Ovary (tissue), 9 donors: ENCODE results near the gene PKP3. TPM values are rescaled to one million over a fixed set of nuclear protein-coding genes. Genes with fewer than 3 reads are reported as not detected.
A peak's percentile ranks its signal among the peaks of the same experiment; 100 is the strongest.

ENCODE experiments used
- DNase-seq, 5 donors: peaks; one replicate each; pipeline ENCODE4 v3.0.0-alpha.2; 2019 to 2020
- H3K27ac ChIP-seq, 2 donors: fragments of 200-600 bp; one replicate each; pipeline versions ENCODE4 v1.5.1 to v1.8.0; 2019 to 2022
- H3K27me3 ChIP-seq: fragments of 200-600 bp; one replicate; pipeline ENCODE4 v1.8.0; 2022
- H3K36me3 ChIP-seq: fragments of 200-600 bp; sonication (generic); one replicate; pipeline ENCODE4 v1.5.1; 2019
- H3K4me1 ChIP-seq: one replicate; pipeline ENCODE4 v1.8.1; 2013; ENCODE audit warnings: mild to moderate bottlenecking, moderate library complexity; ENCODE audit not compliant: insufficient read depth
- H3K4me3 ChIP-seq: fragments of 200-600 bp; sonication (generic); one replicate; pipeline ENCODE4 v1.5.1; 2017
- H3K9me3 ChIP-seq, 2 donors: fragments of 200-600 bp in 1 of 2; sonication (generic) in 1 of 2; one replicate each; pipeline versions ENCODE4 v1.5.1 to v1.8.1; 2013 to 2019; ENCODE audit warnings: mild to moderate bottlenecking in 1 of 2, moderate library complexity in 1 of 2
- EP300 ChIP-seq: sonication (generic); formaldehyde crosslinking; IDR thresholded peaks from one replicate; pipeline ENCODE4 v1.6.1; 2017; ENCODE audit warnings: antibody characterized with exemption
- POLR2A ChIP-seq: fragments of 450-650 bp; IDR thresholded peaks from one replicate; pipeline ENCODE4 v1.6.1; 2017; ENCODE audit warnings: antibody characterized with exemption, mild to moderate bottlenecking, moderate library complexity
- WGBS, 3 donors: extraction: QIAGEN DNeasy Blood & Tissue Kit in 1 of 3; methylation state at CpG; one replicate each; pipeline versions ENCODE4 v1.1.5 to v1.1.7; 2013 to 2017; 5-methylcytosine and 5-hydroxymethylcytosine counted together
- intact Hi-C, 4 donors: fragments of 100-400 bp; cut with DNase I; formaldehyde crosslinking; loops; one replicate each; pipeline versions ENCODE4 v1.11.0 to v1.15.1; 2022 to 2023
- polyA plus RNA-seq, 2 donors: library from polyadenylated mRNA; stranded (reverse); fragments of 200-250 nt in 1 of 2; fragments of 350-450 nt in 1 of 2; fragmentation: Illumina TruSeq in 1 of 2; extraction: RNeasy Lipid Tissue Mini Kit (QIAGEN cat#74804) in 1 of 2; gene quantifications; one replicate each; pipeline ENCODE4 v1.2.3, GENCODE V29; 2013 to 2014
- total RNA-seq, 7 donors: library from RNA; depleted of rRNA in 2 of 7; stranded (reverse); fragments of >200 nt in 2 of 7; fragmentation: NEBNext Ultra II Directional in 3 of 7; extraction: Animal tissue kit (Norgen Biotek cat#: 25700) in 3 of 7; gene quantifications; one replicate each; pipeline versions ENCODE4 v1.1.0 to v1.2.4, GENCODE V29; 2016 to 2023
- TF ChIP-seq, protein P1 (sequence below), 3 donors: fragments of 450-650 bp in 2 of 3; fragments of 200-600 bp in 1 of 3; IDR thresholded peaks; one replicate each; pipeline versions ENCODE4 v1.5.1 to v1.8.0; 2016 to 2022; ENCODE audit warnings: antibody characterized with exemption in 3 of 3, mild to moderate bottlenecking in 1 of 3
- donor health status: DM: no; HTN: no; CAD: no; lungs with moderate emphysema.
- donor health status: DM: no; HTN: no; CAD: no.
- donor health status: Bipolar disorder and iron deficiency.
- donor health status: DM: yes; HTN: yes; CAD: no.
- donor health status: DM: no; HTN: no; CAD: no.
- donor health status: DM: yes; HTN: yes; CAD: no.

PKP3 gene
- total and polyA plus RNA-seq, 9 donors = 0.21 to 56.8 (median 3.0) TPM; not detected in 1

- H3K27ac ChIP-seq = no peak overlapping the region
- H3K27me3 ChIP-seq = no peaks in the 10 kb centered on the region
- no peak for DNase-seq
- intact Hi-C loops = no loop called here
- 63 to 70% (median 67%) methylated on average over 25 of the region's 25 CpGs for WGBS, 3 donors
- H3K4me1 ChIP-seq = no peaks in the 10 kb centered on the region
- no peak overlapping the region for H3K4me3 ChIP-seq
- TF ChIP-seq EP300 (no peak), POLR2A (no peak)
- TF ChIP-seq, protein P1, sequence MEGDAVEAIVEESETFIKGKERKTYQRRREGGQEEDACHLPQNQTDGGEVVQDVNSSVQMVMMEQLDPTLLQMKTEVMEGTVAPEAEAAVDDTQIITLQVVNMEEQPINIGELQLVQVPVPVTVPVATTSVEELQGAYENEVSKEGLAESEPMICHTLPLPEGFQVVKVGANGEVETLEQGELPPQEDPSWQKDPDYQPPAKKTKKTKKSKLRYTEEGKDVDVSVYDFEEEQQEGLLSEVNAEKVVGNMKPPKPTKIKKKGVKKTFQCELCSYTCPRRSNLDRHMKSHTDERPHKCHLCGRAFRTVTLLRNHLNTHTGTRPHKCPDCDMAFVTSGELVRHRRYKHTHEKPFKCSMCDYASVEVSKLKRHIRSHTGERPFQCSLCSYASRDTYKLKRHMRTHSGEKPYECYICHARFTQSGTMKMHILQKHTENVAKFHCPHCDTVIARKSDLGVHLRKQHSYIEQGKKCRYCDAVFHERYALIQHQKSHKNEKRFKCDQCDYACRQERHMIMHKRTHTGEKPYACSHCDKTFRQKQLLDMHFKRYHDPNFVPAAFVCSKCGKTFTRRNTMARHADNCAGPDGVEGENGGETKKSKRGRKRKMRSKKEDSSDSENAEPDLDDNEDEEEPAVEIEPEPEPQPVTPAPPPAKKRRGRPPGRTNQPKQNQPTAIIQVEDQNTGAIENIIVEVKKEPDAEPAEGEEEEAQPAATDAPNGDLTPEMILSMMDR (IDR thresholded peaks at IDR 0.05) = no peak
- H3K9me3 ChIP-seq = no peaks in the 10 kb centered on the region
- H3K36me3 ChIP-seq = no peaks in the 10 kb centered on the region
Observed at GRCh38 chr11:394858-395655, 1.0 kb downstream of the PKP3 start.

DNA sequence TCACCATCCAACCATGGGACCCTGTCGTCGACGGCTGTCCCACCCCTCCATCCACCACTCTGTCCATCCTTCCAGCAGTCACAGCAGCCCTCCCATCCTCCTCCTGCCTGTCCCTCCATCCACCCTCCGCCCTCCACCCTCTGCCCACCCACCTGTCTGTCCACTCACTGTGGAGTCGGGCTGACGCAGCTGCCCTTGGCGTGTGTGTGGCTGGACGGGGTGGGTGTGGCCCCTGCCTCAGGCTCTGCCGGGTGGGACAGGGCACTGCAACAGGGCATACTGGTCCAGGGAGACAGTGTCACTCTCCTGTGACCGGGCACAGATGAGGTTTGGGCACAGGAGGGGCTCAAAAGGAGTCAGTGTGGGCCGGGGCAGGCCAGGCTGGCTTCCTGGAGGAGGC is 1.9 kb downstream of the PKP3 start:
- no peaks in the 10 kb centered on the region for H3K27me3 ChIP-seq
- intact Hi-C loops = no loop called here
- no peaks in the 10 kb centered on the region for H3K36me3 ChIP-seq
- WGBS, 3 donors = 60 to 72% (median 71%) methylated on average over 11 of the region's 11 CpGs
- H3K4me1 ChIP-seq = no peaks in the 10 kb centered on the region
- DNase-seq = no peak
- H3K27ac ChIP-seq = no peak overlapping the region
- TF ChIP-seq POLR2A (no peak), EP300 (no peak)
- TF ChIP-seq, protein P1 (IDR thresholded peaks at IDR 0.05) = no peak
- no peaks in the 10 kb centered on the region for H3K9me3 ChIP-seq
- H3K4me3 ChIP-seq = no peak overlapping the region

- H3K9me3 ChIP-seq = no peaks in the 10 kb centered on the region
- peak overlapping the region; percentile 24 for H3K4me3 ChIP-seq
- no peak overlapping the region for H3K27ac ChIP-seq
- WGBS, 3 donors = 18 to 35% (median 28%) methylated on average over 10 to 23 of the region's 23 CpGs
- intact Hi-C loops = no loop called here
- DNase-seq = no peak
- no peaks in the 10 kb centered on the region for H3K27me3 ChIP-seq
- H3K36me3 ChIP-seq = no peaks in the 10 kb centered on the region
- H3K4me1 ChIP-seq = no peaks in the 10 kb centered on the region
- no peak for TF ChIP-seq EP300
- TF ChIP-seq, protein P1 (IDR thresholded peaks at IDR 0.05) = no peak
- no peak for TF ChIP-seq POLR2A
Observed at GRCh38 chr11:396511-396947, 2.5 kb downstream of the PKP3 start.

GRCh38 chr11:396948-397548 is 3.0 kb downstream of the PKP3 start:
- Histone ChIP-seq H3K4me3 (peak overlapping the region; percentile 24), H3K27me3 (no peaks in the 10 kb centered on the region), H3K4me1 (no peaks in the 10 kb centered on the region), H3K27ac (no peak overlapping the region), H3K36me3 (no peaks in the 10 kb centered on the region), H3K9me3 (no peaks in the 10 kb centered on the region)
- DNase-seq = peak; percentile 61 to 79 (median 78)
- intact Hi-C loops = no loop called here
- 17 to 27% (median 21%) methylated on average over 1 to 43 of the region's 43 CpGs for WGBS, 3 donors
- TF ChIP-seq EP300 = no peak
- TF ChIP-seq, protein P1 (IDR thresholded peaks at IDR 0.05) = peak; percentile 33 to 79 (median 76)
